ENCODE results near the gene CHMP1B.

The CHMP1B gene, protein sequence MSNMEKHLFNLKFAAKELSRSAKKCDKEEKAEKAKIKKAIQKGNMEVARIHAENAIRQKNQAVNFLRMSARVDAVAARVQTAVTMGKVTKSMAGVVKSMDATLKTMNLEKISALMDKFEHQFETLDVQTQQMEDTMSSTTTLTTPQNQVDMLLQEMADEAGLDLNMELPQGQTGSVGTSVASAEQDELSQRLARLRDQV

DNA sequence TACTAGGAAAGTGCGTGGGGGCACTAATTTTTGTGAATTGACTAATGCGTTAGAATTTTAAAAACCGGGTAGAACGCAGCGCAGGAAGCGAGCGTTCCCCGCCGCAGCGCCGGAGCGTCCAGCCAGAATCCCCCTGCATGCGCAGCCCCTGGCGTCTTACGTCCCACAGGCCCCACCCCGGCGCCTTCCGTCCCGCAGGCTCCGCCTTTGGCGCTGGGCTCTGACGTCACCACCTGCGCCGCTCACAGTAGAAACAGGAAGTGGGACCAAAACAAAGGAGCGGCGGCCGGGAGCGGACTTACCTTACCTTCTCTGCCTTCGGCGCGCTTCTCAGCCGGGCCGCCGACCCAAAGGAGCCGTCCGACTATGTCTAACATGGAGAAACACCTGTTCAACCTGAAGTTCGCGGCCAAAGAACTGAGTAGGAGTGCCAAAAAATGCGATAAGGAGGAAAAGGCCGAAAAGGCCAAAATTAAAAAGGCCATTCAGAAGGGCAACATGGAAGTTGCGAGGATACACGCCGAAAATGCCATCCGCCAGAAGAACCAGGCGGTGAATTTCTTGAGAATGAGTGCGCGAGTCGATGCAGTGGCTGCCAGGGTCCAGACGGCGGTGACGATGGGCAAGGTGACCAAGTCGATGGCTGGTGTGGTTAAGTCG is at the start of gene CHMP1B:
Gene CHMP1B, plus strand, starts transcription at position 268 of the 660 bp plus-strand sequence. Its CDS starts 99 bp downstream, at position 367.
- peak; percentile 97 for DNase-seq

DNA sequence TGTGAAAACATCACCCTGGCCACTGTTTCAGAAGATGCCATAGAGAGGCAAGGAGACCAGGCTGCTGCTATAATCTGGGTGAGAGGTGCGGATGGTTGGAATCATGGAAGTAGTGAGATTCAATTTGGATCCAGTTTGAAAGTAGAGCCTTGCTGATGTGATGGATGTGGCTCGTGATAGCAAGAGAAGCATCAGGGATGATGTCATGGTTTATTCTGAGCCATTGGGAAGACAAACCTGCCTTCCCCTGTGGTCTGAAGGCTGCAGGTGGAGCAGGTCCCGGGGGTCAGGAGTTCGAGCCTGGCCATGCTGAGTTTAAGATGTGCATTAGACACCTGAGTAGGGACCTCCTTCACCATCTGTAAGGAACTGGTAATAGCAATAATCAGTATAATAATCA is 49.6 kb upstream of the CHMP1B start:
- DNase-seq, result no peak

DNA sequence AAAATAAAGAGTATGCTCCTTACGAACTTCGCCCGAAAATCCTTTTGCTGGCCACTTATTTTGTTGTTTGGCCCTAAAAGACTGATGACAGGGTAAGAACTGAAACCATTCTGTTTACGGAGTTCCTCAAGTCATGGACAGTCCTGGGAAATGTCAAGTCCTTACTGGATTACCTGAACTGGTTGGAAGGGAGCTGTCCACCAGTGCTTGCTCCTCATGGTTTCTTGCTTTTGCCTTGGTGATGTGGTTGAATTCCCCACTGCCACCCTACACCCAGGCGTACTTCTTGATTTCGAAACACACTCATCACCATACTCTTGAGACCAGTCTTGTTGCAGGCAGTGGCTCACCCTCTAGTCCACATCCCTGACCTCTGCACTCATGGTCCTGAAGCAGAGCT is 49.1 kb upstream of the CHMP1B start:
- no peak for DNase-seq

DNA sequence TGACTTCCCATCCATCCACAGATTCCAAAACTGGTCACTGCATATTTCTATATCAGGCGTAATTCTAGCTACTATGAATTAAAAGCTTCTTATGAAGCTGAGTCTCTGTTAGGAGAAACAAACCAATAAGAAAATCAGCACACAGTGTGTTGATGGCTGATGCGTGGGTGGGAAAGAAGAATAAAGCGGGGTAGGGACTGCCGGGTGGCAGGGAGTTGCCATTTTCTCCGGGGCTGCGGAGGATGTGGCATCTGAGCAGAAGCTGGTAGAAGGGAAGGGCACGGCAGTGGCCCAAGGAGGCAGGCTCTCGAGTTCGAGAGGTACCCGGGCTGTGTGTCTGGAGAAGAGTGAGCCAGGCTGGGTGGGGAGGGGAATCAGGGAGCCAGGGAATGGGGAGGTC is 48.6 kb upstream of the CHMP1B start:
- DNase-seq, result no peak

DNA sequence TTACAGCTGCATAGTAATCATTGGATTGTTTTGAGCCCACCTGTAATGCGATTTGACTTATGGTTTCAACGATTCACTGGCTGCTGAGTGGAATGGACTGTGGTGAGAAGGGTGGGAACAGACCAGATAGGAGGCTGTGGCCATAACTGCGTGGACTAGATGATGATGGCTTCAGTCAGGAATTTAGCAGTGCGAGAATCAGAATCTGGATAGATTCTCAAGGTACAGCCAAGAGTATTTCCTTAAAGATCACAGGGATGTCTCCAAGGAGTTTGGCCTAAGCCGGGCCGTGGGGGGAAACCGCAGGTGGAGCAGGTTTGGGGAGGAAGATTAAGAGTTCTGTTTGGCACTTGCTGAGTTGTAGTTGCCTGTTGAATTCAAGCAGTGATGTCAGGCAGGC is 44.0 kb upstream of the CHMP1B start:
- no peak for DNase-seq

DNA sequence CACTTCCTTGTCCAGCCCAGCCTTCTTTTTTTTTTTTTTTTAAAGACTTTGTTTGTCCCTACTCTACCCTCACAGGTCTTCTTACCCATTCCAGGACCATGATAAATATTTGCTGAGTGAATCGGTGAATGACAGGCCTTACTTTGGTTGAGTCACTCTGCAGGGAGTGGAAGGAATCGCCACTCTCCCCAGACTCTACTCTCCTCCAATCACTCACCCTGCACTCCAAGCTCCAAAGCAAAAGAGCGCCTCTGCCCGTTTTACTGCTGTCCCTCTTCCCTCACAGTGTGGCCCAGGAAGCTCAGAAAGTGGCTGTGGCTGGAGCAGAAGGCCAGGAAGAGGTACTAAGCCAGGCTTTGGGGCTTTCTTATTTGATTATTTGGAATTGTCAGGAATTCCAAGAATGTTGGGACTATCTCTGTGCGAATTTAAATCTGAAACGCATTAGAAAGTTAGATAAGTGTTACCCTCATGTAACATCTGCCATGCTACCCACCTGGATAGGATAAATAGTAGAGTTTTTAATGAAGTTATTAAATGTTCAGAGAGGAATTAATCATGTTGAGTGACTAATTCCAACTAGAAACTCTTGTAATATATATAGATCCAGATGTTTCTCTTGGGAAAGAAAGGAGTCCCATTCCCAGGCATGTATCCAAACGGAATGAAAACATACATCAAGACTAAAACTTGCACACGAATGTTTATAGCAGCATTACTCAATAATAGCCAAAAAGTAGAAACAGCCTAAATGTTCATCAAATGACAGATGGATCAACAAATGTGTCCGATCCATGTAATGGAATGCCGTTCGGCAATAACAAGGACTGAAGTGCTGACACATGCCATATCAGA is 43.0 kb upstream of the CHMP1B start:
- DNase-seq, result no peak

DNA sequence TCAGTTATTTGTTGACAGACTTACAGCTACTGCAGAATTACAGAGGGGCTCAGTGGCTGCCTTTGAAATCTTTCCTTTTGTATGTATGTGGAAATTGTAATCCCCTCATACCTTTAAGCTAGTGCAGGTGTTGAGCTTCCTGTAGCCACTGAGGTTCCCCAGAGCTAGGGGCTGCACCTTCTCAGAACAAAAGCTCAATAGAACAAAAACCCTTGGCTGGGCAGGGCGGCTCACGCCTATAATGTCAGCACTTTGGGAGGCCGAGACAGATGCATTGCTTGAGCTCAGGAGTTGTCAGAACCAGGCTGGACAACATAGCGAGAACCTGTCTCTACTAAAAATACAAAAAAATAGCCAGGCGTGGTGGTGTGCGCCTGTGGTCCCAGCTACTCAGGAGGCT is 41.3 kb upstream of the CHMP1B start:
- no peak for DNase-seq

DNA sequence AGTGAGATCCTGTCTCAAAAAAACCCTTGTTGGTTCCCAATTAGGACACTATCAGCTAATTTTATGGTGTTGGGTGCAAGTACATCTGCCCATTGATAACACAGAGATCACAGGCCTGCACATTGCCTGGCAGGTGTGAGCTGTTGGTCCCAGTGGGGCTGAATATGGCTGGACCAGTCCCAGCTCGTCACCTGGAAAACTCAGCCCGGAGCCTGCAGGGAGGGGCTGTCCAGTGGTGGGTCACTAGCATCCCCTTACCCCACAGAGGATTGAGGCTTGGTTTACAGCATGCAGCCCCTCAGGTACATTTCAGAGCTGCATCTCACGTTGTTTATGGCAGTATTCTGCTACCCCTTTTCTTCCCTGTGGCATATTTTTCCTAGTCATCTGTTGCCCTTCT is 40.8 kb upstream of the CHMP1B start:
- DNase-seq, result no peak

DNA sequence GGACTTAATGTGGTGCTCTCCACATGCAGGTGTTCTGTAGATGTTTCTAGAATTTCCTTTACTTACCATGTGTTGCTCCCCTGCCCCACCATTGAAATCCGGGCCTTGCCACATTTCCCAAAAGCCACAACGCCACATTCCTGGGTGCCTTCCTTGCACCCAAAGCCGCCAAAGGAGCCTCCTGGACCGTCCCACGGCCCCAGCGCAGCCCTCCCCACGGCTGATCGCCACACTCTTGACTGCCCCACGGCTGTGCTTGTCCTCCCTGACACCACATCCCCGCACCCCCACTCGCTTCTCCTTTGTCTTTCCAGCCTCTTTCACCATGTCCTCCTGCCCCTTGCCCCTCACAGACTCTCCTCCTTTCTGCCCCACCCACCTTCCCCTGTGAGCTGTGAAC is 40.2 kb upstream of the CHMP1B start:
- DNase-seq, result no peak

DNA sequence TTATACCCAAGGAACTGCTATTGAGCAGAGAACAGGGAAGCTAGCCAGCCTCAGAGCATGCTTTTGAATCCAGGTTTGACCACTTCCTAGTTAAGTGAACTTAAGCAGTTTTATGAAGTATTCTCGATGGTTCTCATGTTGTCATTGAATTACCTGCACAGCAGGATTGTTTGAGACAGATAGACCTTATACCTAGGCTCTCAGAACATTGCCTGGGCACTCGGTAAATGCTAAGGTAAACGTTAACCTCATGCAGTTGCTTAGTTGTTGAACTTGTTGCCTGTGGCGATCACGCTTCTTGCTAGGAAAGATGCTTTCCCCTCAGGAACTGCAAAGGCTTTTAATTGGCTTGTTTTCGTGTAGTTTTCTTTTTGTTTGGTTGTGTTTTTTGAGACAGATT is 34.0 kb upstream of the CHMP1B start:
- DNase-seq, result no peak

DNA sequence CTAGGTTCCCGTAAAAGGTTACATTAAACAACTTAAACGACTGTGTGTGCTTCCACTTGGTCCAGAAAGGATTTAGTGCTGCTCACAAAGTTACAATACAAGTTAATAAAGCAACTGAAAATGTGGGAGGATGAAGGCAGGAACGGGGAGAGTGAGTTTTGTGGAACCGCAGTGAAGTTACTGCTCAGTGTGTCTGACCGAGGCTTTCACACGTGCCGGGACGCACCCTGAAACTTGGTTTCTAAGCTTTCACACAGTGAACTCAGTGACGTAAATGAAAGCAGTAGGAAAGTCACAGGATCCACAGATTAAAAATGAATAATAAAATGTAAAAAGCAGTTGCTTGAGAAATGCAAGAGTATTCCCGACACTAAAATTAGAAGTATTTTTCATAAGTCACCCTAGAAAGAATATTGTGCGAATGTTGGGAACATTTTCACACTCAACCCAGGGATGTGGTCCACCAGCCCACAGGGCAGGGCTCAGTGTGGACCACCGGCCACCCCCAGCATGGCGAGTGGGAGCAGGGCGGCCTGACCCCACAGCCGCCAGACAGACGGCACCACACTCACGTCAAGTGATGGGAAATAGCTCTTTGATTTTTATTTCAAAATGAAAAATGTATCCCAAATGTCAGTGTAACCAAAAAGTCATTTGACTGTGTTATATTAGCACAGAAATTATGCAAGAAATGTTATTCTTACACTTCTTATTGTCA is 32.6 kb upstream of the CHMP1B start:
- no peak for DNase-seq

DNA sequence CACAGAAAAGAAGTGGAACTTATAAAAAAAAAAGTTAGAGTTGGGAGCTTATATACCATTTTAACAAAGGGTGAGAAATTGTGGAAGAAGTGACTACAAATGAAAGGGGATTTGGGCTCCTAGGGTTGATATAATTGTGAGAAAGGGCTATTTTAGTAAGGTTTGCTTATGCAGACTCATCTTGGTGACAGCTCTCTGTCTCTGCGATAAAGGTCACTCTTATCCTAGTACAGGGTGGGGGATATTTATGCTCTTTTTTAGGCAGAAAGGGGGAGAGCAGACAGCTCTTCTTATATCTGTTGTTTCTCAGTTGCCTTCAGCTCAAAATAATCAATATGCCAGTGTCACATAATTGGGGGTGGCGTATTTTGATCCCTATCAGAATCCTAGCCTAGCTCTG is 31.3 kb upstream of the CHMP1B start:
- DNase-seq, result no peak

DNA sequence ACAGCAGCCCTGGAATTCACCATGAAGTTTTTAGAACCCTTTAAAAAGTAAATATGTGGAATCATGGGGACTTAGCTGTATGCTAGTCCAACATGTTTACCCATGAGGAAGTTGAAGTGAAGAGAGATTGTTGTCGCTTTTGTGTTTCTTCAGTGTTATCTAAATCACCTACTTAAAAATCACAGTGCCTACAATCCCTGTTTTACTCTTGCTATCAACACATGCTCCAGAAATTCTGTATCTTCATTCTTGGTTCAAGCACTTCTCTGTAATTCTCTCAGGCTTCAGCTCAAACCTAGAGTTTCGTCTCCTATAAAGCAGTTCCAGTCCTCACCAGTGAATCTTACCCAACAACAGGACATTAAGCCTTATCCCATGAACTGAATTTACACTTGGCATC is 30.5 kb upstream of the CHMP1B start:
- no peak for DNase-seq

DNA sequence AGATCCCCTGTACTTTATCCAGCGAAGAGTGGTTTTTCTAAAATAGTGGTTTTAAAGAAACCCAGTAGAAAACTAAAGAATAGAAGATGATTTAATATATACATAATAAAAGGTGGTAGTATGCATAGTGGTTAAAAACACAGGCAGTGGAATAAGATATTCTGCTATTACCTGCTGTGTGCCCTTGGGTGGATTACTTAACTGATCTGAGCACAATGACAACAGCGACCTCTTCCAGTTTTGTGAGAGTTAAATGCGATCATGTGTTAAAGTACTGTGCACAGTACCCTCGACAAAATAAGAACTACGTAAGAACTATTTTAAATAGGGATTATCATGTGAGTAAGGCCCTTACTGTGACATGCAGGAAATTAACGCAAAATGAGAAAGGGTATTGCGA is 30.0 kb upstream of the CHMP1B start:
- no peak for DNase-seq

DNA sequence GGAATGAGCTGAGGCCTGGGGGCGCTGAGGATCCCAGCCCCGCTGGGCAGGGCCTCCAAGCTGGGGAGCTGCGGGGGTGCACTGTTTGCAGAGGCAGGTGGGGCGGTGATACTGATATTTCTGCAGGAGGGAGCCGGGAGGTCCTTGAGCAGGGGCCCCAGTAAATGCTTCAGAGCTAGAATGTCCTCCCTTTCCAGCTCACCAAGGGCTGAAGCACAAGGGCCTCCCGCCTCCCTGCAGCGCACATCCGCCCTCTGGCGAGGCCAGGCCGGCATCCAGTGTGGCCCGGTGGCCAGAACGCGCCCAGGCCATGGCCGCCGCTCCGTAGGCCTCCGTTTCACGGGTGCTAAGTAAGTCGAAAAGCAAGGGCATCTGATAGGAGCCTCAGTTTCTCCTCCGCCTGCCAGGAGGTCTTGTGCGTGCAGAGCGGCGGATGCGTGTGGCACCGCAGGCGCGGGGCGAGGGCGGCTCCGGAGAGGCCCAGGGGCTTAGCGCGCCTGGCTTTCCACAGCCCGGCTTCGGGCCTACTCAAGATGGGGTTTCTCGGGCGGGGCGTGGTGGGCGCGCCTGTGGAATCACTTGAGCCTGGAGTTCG is 29.5 kb upstream of the CHMP1B start:
- no peak for DNase-seq

DNA sequence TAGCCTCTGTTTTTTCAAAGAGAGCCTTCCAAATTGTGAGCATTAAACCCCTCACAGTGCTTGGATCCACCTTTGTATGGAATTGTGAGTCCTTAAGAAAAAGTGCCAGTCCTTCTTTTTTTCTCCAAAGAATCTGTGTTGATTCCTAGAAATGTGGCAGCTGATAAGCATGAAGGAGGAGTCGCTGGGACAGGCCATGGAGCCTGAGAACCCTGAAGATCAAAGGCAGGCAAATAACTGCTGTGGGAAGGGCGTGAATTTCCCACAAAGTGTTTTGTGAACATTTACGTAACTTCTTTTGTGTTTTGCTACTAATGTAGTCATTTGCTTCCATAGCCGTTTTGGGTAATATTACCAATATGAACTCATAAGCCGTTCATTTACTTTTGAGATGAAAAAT is 27.7 kb upstream of the CHMP1B start:
- DNase-seq, result no peak

DNA sequence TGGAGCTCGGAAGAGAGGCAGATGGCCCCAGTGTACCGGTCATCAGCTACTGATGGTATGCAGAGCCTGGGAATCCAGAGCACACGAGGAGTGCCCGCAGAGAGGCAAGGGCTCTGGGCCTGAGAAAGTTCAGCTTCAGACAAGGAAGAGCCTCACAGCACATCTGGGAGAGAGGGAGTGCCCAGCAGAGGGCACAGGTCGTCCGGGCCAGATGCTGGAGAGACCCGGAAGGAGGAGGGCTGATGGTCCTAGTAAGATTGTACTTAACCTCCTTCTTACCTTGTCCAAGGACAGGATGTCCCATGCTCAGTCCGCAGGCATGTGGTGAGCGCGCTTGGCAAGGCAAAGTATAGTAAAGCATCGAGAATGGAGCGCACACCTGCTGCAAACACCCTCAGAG is 24.4 kb upstream of the CHMP1B start:
- DNase-seq, result no peak

DNA sequence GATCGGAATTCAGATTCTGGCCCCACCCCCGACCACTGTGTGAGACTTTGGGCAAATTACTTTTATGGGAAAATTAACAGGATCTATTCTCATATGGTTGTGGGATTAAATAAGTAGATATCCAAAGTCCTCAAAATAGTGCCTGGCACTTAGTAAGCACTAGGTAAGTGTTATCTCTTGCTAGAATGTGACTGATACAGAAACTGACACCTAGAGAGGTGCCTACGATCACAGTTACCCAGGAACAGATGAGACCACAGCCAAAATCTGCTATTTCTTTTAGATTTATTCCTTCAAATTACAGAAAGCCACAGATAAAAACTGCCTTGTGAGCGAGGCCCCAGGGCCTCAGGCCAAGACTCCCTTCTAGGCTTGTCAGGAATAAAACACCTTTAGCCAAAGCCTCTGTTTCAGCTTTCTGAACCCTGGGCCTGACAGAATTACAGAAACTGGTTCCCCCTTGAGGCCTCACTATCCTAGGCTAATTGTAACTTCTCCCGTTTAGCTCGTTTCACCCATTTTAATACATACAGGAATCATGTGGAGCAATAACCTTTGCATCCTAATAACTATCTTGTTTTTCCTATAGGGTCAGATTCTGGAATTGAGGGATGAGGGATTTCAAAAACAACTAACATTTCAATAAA is 22.3 kb upstream of the CHMP1B start:
- no peak for DNase-seq

DNA sequence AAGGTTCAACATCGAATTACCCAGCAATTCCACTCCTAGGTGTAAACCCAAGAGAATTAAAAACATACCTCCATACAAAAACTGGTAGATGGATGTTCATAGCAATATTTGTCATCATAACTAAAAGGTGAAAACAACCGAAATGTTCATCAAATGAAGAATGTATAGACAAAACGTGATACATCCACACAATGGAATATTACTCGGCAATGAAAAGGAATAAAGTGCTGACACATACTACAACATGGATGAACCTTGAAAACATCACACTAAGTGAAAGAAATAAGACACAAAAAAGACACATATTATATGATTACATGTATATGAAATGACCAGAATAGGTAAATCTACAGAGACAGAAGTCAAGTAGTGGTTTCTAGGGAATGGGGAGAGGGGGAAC is 20.6 kb upstream of the CHMP1B start:
- DNase-seq, result no peak

DNA sequence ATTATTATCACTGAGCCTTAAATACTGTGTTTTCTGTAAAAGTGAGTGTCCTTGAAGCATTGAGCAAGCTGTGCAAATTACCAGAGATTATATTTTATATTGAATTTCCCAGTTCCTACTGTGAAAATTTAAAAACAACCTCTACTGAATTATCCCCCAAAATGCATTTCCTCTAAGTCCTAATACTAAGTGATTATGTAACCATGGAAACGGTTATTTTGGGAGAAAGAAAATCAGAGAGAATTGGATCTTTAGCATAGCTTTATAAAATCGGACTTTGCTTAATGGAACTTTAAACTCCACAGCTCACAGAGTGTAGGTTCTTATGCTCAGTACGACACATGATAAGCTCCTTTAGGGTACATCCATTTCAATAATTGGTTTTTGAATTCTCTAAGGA is 19.3 kb upstream of the CHMP1B start:
- DNase-seq, result no peak

DNA sequence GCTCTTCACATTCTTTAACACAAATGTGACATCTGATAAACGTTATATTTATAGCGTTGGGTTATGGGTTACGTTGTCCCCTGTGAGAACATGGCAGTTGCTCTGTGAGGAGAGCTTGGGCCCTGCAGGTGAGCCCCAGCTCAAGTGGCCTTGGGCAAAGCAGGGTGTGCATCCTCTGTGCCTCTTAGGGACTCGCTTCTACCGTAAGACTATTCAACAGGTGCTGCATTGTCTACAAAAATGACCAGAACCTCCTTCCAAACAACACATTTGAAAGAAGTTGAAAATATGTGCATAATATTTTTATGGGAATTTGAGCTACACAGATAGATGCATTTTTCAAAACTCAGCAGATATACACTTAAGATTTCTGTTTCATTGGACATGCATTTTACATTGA is 16.4 kb upstream of the CHMP1B start:
- no peak for DNase-seq

DNA sequence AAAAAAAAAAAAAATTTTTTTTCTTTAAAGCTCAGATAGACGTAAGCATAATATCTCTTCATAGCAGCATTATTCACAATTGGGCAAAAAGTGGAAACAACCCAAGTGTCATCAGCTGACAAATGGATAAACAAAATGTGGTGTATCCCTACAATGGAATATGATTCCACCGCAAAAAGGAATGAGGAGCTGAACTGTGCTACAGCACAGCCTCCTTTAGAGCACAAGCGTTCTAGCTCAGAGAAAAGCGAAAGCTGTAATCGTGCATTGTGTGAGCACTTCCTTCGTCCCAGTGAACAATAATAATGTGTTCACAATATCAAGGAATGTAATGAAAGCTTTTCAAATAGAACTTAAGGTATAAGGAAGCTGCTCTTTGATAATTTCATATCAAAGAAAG is 11.7 kb upstream of the CHMP1B start:
- no peak for DNase-seq

DNA sequence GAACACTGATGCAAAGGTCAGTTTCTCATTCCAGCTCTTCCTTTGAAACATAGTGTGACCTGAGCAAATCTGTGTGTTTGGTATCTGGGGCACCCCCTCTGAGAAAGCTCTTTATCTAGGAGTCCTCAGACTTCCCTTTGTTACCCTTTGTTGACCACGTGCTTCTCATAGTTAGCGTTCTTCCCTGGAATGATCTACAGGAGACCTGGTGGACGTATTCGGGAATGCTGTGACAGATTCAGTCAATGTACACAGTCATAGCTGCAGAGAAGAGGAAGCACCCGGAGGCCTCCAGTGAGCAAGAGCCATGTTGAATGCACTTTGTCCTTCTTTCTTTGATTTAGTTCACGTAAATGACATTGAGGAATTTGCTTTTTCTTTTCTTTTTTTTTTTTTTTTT is 10.7 kb upstream of the CHMP1B start:
- no peak for DNase-seq

Measured in CD4-positive, alpha-beta T cell treated with Interleukin-6 for 4 hours (primary cell).